GDM1 (cell line): ENCODE results near the gene PIK3C2G.

Source experiments
- DNase-seq: peaks from one replicate; lab custom pipeline; 2025; lab: John Stamatoyannopoulos, UW

The PIK3C2G gene

GRCh38 chr12:18419311-18419710 lies 158.0 kb downstream of the PIK3C2G start:
- no peak for DNase-seq

- DNase-seq, result no peak
These were observed 160.5 kb downstream of the PIK3C2G start for GRCh38 chr12:18421867-18422266.

DNA sequence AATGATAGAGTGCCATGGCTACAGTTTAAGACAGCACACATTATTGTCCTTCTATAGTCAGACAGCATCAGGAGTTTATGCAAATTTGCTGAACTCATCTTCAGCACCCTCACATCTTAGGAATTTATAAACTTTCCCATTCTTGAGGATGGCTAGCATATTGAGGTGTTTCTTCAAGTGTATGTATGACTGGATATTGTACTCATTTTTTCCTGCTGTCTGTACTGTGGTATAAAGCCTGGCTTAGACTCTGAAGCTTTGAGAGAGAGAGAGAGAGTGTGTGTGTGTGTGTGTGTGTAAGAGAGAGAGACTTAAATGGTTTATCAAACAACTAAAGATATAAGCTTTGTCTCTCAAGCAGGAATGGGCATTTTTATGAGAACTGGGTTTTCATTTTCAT lies 161.6 kb downstream of the PIK3C2G start:
- DNase-seq, result no peak

- no peak for DNase-seq
These were observed 163.5 kb downstream of the PIK3C2G start for GRCh38 chr12:18424857-18425256.

GRCh38 chr12:18427520-18427919 lies 166.2 kb downstream of the PIK3C2G start:
- DNase-seq, result no peak

GRCh38 chr12:18428416-18428815 lies 167.1 kb downstream of the PIK3C2G start:
- DNase-seq, result no peak

DNA sequence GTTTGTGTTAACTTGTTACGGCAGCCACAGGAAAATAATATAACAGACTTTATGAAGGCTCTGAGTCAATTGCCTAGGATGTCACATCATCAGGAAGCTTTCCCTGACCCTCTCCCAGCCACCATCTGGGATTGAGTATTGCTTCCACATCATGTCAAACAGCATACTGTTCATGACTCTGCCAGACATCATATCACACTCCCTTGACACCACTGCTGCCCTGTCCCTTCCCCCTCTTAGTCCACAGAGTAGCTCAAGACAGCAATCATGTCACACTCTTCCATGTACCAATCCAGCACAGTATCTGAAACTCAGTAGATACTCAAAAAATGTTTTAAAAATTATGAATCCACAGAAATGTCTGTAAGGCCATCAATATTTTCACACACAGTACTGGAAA lies 168.0 kb downstream of the PIK3C2G start:
- no peak for DNase-seq

- DNase-seq, result peak; percentile 11
These were observed 169.2 kb downstream of the PIK3C2G start for GRCh38 chr12:18430425-18431048.

DNA sequence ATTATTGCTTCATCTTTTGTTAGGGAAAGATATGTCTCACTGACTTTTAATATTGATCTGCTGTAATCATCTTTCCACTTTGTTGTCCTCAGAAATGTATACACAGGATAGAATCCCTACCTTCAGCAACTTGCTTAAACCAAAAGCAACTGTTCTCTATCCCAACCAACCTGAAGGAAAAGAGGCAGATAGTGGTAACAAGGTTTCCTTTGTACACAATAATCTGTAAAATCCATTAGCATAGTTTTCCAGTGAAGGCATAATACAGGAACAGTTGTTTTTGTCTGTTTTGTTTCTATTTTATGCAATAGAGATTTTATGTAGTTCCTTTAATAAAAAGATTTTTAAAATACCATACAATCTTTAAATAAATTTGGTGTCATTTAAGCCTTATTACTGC lies 170.5 kb downstream of the PIK3C2G start:
- no peak for DNase-seq

- no peak for DNase-seq
These were observed 170.9 kb downstream of the PIK3C2G start for GRCh38 chr12:18432206-18432605.

DNA sequence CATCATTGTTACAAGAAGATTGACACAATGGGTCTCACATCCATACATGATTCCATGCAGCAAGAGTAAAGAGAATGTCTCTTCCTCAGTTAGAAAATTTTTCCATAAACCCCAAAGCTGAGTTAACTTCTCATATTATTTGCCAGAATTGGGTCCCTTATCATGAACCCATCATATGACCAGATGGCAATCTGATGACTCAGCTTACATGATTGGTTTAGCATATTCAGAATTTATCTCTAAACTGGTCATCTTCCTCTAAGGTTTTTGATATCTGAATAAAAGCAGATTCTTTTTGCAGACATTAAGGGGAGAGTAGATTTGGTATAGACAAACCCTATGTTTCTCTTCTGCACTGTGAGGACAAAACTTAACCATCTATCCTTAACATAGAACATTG lies 174.9 kb downstream of the PIK3C2G start:
- no peak for DNase-seq

DNA sequence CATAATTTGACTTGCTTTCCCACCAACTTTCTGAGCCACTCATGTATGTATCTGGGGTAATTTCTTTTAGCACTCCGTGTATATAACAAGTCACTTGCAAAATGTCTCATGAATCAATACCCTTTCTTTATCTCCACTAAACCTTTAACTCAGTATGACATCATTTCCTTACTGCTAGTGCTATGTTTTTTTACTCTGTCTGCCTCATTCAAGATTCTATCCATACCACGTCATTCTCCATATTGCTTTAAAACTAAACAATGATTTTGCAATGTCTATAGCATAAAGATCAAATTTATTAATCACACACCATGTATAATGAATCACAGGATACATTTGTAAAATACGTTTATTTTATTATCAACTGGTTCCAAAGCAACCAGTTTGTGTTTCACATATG lies 178.2 kb downstream of the PIK3C2G start:
- DNase-seq, result no peak

GRCh38 chr12:18443768-18444437 lies 182.6 kb downstream of the PIK3C2G start:
- no peak for DNase-seq

DNA sequence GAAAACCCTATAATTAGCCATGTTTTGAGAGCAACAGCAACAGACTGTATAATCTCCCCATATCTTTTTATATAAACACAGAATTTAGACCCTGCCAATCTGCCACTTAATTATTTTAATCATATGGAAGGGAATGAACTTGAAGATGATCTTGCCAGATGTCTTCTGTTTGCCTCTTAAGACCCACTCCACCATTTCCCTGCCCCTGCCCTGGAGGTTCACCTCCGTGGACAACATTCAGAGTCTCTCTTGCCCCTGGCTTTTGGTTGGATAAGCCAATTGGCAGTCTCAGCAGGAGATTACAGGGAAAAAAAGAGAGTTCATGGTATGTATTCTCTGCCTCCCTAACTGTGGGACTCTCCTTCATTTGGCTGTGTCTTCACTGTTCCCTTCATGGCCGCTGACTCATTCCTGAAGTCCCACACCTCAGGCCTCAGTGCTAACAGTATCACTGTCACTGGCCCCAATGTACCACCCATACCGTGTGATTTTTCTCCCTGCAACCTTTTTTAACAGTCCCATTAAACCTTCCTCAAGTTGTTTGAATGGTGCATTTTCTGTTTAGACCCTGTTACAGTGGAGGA lies 184.8 kb downstream of the PIK3C2G start:
- DNase-seq, result no peak

DNA sequence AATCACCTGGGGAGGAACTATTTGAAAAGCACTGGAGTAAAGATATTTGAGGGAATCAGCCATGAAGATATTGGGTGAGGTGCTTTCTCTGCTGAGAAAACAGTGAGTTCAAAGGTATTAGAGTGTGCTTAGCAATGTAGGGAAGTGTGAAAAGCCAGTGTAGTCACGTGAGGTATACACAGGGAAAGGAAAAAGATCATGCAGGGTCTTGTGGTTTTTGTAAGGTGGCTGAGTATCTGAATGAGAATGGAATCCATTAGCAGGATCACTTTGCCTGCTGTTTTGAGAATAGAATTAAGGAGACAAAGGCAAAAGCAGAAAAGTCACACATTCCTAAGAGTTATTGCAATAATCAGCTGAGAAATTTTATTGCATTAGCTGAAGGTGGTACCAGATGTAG lies 193.0 kb downstream of the PIK3C2G start:
- no peak for DNase-seq

GRCh38 chr12:18456344-18456743 lies 195.0 kb downstream of the PIK3C2G start:
- DNase-seq, result no peak

GRCh38 chr12:18457362-18457761 lies 196.0 kb downstream of the PIK3C2G start:
- no peak for DNase-seq

GRCh38 chr12:18461758-18462157 lies 200.4 kb downstream of the PIK3C2G start:
- DNase-seq, result no peak

DNA sequence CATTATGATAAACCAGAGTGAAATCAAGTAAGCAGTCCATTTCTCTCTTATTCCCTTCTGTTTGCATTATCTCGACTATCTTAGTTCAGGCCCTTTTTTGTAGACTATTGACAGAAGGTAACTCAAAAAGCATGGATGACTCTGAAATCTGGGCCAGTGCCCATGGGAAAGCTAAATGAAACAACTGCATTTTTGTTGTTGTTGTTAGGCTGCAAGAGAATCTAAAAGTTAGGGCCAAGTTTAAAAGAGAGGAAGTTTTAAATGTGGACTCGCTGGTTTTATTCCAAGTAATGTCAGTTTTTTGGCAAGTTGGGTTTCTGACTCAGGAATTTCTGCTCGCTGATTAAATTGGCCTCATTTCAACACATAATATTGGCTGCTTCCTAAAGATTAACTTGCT lies 201.1 kb downstream of the PIK3C2G start:
- no peak for DNase-seq

DNA sequence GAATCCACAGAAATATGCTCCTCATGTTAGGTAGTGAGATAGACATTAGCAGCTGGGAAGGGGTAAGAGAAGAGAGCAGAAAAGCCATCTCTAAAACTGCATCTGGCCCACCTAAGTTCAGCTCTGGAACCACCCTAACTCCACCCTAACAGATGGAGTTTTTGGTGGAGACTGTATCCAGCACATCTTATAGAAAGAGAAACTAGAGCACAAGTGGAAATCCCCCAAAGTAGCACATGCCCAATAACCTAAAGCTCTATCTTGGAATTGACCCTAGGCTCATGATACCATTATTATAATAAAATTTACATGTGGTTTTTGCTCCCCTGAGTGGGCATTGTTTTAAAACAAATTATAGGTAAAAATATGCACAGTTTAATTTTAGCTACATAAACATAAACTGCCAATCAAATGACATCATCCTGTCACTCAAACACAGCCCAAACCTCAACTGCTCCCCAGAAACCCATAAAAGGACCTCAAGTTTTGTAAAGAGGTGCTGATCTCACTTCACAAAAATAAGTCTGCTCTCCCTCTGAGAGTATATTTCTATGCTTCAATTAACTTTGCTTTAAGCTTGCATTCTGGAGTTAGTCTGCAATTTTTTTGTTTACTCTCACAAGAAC lies 206.4 kb downstream of the PIK3C2G start:
- DNase-seq, result no peak

DNA sequence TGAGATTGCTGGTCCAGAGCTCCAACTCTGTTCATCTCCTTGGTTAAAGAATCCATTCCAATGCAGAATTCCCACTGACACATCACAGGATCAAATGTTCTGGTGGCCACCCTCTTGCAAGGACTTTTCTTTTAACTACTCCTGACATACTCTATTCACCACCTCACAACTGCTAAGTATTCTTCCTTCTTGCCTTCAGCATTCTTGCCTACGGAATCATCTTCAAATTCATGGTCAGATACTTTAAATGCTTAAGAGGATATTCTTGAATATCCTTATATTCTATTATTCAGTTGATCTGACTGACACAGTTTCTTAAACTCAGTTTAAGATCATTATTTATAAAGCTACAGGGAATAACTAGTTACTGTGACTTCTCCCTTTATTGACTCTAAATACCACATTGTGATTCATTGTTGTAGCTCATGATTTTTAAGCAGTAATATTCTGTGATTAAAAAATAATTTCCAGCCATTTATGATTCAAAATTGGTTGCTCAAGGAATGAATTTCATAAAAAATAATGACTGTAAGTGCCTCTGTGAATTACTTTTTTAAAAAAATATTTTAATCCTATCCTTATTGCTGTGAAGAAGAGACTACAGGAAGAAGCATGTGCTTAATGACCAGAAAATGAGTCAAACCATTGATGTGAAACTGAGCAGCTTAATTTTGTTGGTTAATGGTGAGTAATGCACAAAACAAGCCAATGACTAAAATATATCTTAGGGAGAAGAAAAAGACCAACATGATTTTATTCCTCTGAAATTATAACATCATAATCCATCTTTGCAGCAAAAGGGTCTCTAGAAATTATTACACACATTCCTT lies 207.1 kb downstream of the PIK3C2G start:
- DNase-seq, result no peak

- DNase-seq, result no peak
These were observed 208.9 kb downstream of the PIK3C2G start for GRCh38 chr12:18470251-18470650.
